Lung (tissue), 12 donors: ENCODE results near the gene HOXD11. TPM values are rescaled to one million over a fixed set of nuclear protein-coding genes. Genes with fewer than 3 reads are reported as not detected.

Experiments
- ATAC-seq: fragments of 200-7000 bp; cut with Tn5 transposase; one replicate; pipeline ENCODE4 v1.9.1; 2020; ENCODE audit warnings: moderate number of reproducible peaks; ENCODE audit not compliant: insufficient read depth, low FRiP score
- DNase-seq, 3 donors: peaks; one replicate each; pipeline ENCODE4 v3.0.0-alpha.2; 2013 to 2017
- H3K27ac ChIP-seq, 2 donors: one replicate each; pipeline ENCODE4 v1.5.1; 2013; ENCODE audit warnings: mild to moderate bottlenecking in 2 of 2, moderate library complexity in 2 of 2, control low read depth in 1 of 2, inconsistent platforms in 1 of 2, low read depth in 1 of 2, low read length in 1 of 2
- H3K27me3 ChIP-seq, 3 donors: one replicate each; pipeline ENCODE4 v1.5.1; 2013; ENCODE audit warnings: low read length in 2 of 3; ENCODE audit not compliant: control insufficient read depth in 3 of 3, insufficient read depth in 3 of 3
- H3K36me3 ChIP-seq, 4 donors: one replicate each; pipeline ENCODE4 v1.5.1; 2013; ENCODE audit warnings: low read length in 4 of 4, mild to moderate bottlenecking in 1 of 4, moderate library complexity in 1 of 4; ENCODE audit not compliant: control insufficient read depth in 4 of 4, insufficient read depth in 4 of 4
- H3K4me1 ChIP-seq, 5 donors: one replicate each; pipeline ENCODE4 v1.5.1; 2013; ENCODE audit warnings: low read length in 5 of 5, mild to moderate bottlenecking in 2 of 5, moderate library complexity in 1 of 5; ENCODE audit not compliant: control insufficient read depth in 5 of 5, insufficient read depth in 5 of 5
- H3K4me3 ChIP-seq: one replicate; pipeline ENCODE4 v1.5.1; 2013; ENCODE audit warnings: mild to moderate bottlenecking, control low read depth, moderate library complexity
- H3K9ac ChIP-seq, 2 donors: one replicate each; pipeline ENCODE4 v1.5.1; 2013; ENCODE audit warnings: low read length in 2 of 2, control low read depth in 1 of 2; ENCODE audit not compliant: insufficient read depth in 1 of 2
- H3K9me3 ChIP-seq, 4 donors: one replicate each; pipeline ENCODE4 v1.5.1; 2013; ENCODE audit warnings: low read length in 3 of 4, mild to moderate bottlenecking in 1 of 4, moderate library complexity in 1 of 4; ENCODE audit not compliant: control insufficient read depth in 4 of 4, insufficient read depth in 3 of 4
- WGBS, 2 donors: extraction: QIAGEN DNeasy Blood & Tissue Kit; methylation state at CpG; one replicate each; pipeline ENCODE4 v1.1.7; 2013; 5-methylcytosine and 5-hydroxymethylcytosine counted together
- polyA plus RNA-seq, 2 donors: library from polyadenylated mRNA; stranded (reverse); fragments of 200-250 nt; gene quantifications; one replicate each; pipeline ENCODE4 v1.2.1, GENCODE V29; 2013
- total RNA-seq, 2 donors: library from RNA; depleted of rRNA in 1 of 2; stranded (reverse); fragments of >200 nt in 1 of 2; gene quantifications; one replicate each; pipeline ENCODE4 v1.2.1, GENCODE V29; 2014 to 2021
- TF ChIP-seq, protein P1 (sequence below): IDR thresholded peaks from 2 replicates; pipeline ENCODE4 v1.5.1; 2012; ENCODE audit warnings: mild to moderate bottlenecking; ENCODE audit errors: control extremely low read depth, extremely low read depth
- donor health status: control.
- donor health status: control.
- donor health status: Bipolar disorder and iron deficiency.
- donor health status: healthy.
- donor health status: DM: yes; HTN: yes; CAD: no.

The HOXD11 gene
- total and polyA plus RNA-seq, 4 donors: not detected

DNA sequence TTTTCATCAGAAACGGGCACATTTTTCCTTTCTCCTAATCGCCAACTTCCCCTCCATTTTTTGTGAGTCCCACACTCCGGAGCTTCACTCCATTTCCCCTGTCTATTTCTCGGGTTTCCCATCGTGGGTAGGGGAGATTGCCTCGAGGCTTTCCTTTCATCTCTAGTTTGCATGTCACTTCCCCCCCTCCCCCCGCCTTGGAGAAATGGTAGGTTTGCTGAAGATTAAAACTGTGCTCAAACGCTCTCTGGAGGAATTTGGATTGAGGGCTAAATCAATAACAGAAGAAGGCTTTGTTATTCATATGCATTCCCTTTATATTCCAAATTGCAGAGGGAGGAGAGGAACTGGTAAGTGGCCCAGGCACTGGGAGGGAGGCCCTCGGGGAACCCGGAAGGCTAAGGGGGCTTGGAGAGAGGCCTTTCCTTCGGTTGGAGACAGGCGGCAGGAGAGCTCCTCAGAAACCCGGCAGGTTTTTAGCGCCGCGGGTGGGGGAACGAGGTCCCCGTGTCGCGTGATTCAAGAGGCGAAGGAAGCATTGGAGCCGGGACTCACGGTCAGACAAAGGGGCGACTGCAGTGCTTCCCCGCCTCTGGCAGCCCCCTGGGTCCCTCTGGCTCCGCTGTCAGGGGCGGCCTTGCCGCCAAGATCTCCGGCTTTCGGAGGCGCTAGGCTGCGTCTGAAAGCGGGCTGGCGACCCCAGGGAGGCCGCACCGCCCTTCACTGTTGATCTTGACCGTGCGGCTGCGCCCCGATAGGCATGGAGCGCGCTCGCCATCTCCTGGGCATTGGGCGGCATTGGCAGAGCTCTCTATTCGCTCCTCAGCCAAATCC is 9.9 kb upstream of the HOXD11 start:
- DNase-seq (peak; percentile 84 to 86 (median 86)), ATAC-seq (peak; percentile 88)
- Histone ChIP-seq H3K4me3 (no peak overlapping the region), H3K9me3 (peaks cover 0 to 14% (median 0%) of the 10 kb centered on the region in 4 donors), H3K9ac (no peak overlapping the region), H3K36me3 (no peaks in the 10 kb centered on the region), H3K27ac (no peak overlapping the region), H3K27me3 (peaks cover 25 to 93% (median 86%) of the 10 kb centered on the region in 3 donors), H3K4me1 (peaks cover 0 to 22% (median 15%) of the 10 kb centered on the region in 5 donors)
- TF ChIP-seq, protein P1, sequence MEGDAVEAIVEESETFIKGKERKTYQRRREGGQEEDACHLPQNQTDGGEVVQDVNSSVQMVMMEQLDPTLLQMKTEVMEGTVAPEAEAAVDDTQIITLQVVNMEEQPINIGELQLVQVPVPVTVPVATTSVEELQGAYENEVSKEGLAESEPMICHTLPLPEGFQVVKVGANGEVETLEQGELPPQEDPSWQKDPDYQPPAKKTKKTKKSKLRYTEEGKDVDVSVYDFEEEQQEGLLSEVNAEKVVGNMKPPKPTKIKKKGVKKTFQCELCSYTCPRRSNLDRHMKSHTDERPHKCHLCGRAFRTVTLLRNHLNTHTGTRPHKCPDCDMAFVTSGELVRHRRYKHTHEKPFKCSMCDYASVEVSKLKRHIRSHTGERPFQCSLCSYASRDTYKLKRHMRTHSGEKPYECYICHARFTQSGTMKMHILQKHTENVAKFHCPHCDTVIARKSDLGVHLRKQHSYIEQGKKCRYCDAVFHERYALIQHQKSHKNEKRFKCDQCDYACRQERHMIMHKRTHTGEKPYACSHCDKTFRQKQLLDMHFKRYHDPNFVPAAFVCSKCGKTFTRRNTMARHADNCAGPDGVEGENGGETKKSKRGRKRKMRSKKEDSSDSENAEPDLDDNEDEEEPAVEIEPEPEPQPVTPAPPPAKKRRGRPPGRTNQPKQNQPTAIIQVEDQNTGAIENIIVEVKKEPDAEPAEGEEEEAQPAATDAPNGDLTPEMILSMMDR: peak; percentile 75
- WGBS, 2 donors: 2 to 3% methylated on average over 45 of the region's 45 CpGs

GRCh38 chr2:176097820-176098365 is 9.2 kb upstream of the HOXD11 start:
- Histone ChIP-seq H3K9me3 (peaks cover 0 to 14% (median 0%) of the 10 kb centered on the region in 4 donors), H3K36me3 (no peaks in the 10 kb centered on the region), H3K27ac (no peak overlapping the region), H3K4me1 (peaks cover 0 to 22% (median 12%) of the 10 kb centered on the region in 5 donors), H3K4me3 (no peak overlapping the region), H3K9ac (no peak overlapping the region), H3K27me3 (peaks cover 25 to 98% (median 93%) of the 10 kb centered on the region in 3 donors)
- 3 to 4% methylated on average over 18 of the region's 18 CpGs for WGBS, 2 donors
- TF ChIP-seq, protein P1: no peak
- ATAC-seq: no peak
- no peak for DNase-seq

DNA sequence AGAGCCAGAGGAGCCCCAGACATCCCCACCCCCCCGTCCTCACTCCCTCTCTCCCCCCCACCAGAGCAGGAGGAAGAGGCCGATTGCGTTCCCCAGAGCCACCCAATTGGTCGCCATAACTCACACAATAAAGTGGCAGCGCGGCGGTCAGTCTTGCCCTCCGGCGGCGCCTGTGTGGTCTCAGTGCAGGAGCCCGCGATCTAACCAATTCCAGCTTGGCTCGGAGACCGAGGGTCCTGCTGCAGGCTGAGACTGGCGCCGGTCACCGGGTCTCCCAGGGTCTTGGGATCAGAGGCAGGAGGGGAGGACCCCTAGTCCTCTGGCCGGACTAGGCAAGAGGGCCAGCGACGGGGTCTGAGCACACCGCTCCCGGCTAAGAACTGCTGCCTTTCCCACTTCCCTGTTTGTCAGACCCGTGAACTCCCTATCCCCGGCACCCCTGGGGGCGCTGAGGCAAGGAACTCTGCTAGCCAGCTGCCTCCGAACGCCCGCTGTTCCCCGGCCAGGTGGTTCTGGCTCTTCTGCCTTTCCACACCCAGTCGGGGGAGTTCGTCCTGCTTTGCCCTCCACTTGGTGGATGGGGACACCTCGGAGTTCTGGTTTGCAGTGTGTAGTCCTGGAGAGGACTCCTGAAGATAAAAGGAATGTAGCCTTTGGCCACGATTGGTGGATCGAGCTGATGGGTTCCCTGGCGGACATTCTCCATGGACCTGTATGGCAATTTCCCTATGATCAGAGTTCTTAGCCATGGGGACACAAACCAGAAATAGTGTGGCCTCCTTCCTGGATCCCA is 8.5 kb upstream of the HOXD11 start:
- H3K9me3 ChIP-seq: peaks cover 0 to 8% (median 0%) of the 10 kb centered on the region in 4 donors
- no peak overlapping the region for H3K9ac ChIP-seq
- H3K4me1 ChIP-seq: peaks cover 0 to 16% (median 5%) of the 10 kb centered on the region in 5 donors
- no peak overlapping the region for H3K4me3 ChIP-seq
- ATAC-seq: no peak
- no peak for DNase-seq
- TF ChIP-seq, protein P1: no peak
- 5 to 6% methylated on average over 35 of the region's 35 CpGs for WGBS, 2 donors
- H3K36me3 ChIP-seq: no peaks in the 10 kb centered on the region
- peaks cover 21 to 98% (median 94%) of the 10 kb centered on the region in 3 donors for H3K27me3 ChIP-seq
- H3K27ac ChIP-seq: no peak overlapping the region
